Stomach smooth muscle (tissue), 2 donors: ENCODE data around the gene RDH14.

Experiments used
- H3K27ac ChIP-seq: one replicate; pipeline ENCODE4 v1.7.0; 2013; ENCODE audit warnings: mild to moderate bottlenecking, low read length, inconsistent platforms
- H3K27me3 ChIP-seq, 2 donors: one replicate each; pipeline ENCODE4 v1.7.0; 2013; ENCODE audit warnings: low read length in 2 of 2; ENCODE audit not compliant: insufficient read depth in 2 of 2, control insufficient read depth in 1 of 2
- H3K36me3 ChIP-seq, 2 donors: one replicate each; pipeline ENCODE4 v1.7.0; 2013; ENCODE audit warnings: low read length in 2 of 2; ENCODE audit not compliant: control insufficient read depth in 2 of 2, insufficient read depth in 2 of 2
- H3K4me1 ChIP-seq: one replicate; pipeline ENCODE4 v1.7.0; 2013; ENCODE audit warnings: low read length; ENCODE audit not compliant: control insufficient read depth, insufficient read depth
- H3K4me3 ChIP-seq, 2 donors: one replicate each; pipeline ENCODE4 v1.7.0; 2013; ENCODE audit warnings: low read length in 2 of 2
- H3K9ac ChIP-seq, 2 donors: one replicate each; pipeline ENCODE4 v1.7.0; 2013; ENCODE audit warnings: low read length in 2 of 2, mild to moderate bottlenecking in 1 of 2
- H3K9me3 ChIP-seq, 2 donors: one replicate each; pipeline ENCODE4 v1.7.0; 2013; ENCODE audit warnings: low read length in 2 of 2; ENCODE audit not compliant: control insufficient read depth in 2 of 2
- donor health status: healthy.
- donor health status: Pancreatic carcinoma.

RDH14 gene

DNA sequence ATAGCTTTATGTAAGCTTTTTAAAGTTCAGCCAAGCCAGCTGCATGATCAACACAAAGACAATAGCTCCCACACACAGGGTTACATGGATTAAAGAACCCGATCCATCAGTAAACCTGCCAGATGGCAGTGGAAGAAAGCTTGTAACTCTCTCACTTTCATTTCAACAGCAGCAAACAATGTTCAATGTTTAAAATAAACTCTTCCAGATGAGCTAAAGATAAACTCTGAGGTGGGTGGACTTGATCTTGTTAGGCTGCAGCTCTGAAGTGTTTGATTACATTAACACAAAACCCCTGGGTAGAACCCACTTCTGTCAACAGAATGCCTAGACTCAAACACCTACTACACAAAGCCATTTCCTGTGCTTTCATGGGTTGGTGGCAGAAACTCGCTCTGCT lies 13.9 kb downstream of the RDH14 start:
- Histone ChIP-seq H3K27ac (peak overlapping the region; percentile 13), H3K27me3 (no peaks in the 10 kb centered on the region), H3K9me3 (no peaks in the 10 kb centered on the region), H3K4me1 (peaks cover 4% of the 10 kb centered on the region), H3K4me3 (peak overlapping the region in 1 of 2 donors; percentile 23), H3K36me3 (no peaks in the 10 kb centered on the region), H3K9ac (no peak overlapping the region)

DNA sequence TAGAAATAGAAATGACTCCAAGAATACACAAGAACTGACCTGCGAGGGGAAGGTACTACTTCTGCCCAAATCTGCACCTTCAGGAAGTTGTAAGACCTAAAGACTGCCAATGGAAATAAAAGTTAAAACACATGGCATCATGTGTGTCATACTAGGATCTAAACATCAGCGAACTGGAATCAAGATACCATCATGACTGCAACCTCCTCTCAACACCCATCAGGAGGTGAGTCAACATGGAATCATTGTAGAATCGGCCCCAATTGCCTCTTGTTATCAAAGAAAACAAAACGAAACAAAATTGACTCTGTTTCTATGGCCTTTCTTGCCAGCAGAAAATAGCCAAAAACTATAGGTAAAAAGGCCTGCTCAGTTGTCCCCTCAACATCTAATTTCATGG lies 15.1 kb downstream of the RDH14 start:
- no peaks in the 10 kb centered on the region for H3K36me3 ChIP-seq
- no peak overlapping the region for H3K4me3 ChIP-seq
- H3K27me3 ChIP-seq = no peaks in the 10 kb centered on the region
- H3K4me1 ChIP-seq = peaks cover 4% of the 10 kb centered on the region
- H3K27ac ChIP-seq = no peak overlapping the region
- H3K9ac ChIP-seq = no peak overlapping the region
- H3K9me3 ChIP-seq = no peaks in the 10 kb centered on the region

DNA sequence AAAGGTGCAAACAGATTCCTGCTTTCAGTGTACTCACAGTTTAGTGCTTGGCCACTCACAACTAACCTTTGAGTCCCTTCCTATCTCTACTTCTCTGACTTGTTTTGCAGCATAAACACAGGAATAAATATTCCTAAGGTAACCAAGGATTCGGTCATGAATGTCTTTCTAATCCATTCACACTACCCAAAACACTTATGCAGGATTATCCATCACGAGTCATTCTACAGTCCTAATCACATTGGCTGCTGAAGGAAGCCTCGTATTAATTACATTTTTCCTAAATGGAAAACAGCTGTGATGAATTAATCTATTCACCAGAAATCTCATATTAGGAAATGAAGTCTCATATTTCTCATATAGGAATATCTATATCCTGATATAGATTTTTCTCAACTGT lies 16.3 kb downstream of the RDH14 start:
- Histone ChIP-seq H3K36me3 (no peaks in the 10 kb centered on the region), H3K4me3 (no peak overlapping the region), H3K9ac (no peak overlapping the region), H3K27ac (no peak overlapping the region), H3K27me3 (no peaks in the 10 kb centered on the region), H3K4me1 (peaks cover 4% of the 10 kb centered on the region), H3K9me3 (no peaks in the 10 kb centered on the region)

DNA sequence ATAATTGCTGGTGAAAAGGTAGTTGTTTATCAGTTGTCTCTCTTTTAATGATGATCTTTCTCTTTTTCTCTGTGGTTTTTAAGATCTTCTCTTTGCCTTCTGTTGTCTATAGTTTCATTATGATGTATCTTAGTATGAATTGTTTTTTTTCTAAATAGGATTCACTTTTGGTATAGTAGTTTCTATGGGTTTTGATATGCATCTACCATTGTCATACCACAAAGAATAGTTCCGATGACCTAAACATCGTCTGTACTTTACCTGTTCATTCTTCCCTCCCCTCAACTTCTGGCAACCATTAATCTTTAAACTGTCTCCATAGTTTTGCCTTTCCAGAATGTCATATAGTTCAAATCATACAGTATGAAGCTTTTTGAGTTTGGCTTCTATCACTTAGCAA lies 19.6 kb downstream of the RDH14 start:
- H3K9ac ChIP-seq = no peak overlapping the region
- no peaks in the 10 kb centered on the region for H3K4me1 ChIP-seq
- H3K36me3 ChIP-seq = no peaks in the 10 kb centered on the region
- no peak overlapping the region for H3K4me3 ChIP-seq
- H3K27me3 ChIP-seq = no peaks in the 10 kb centered on the region
- H3K27ac ChIP-seq = no peak overlapping the region
- no peaks in the 10 kb centered on the region for H3K9me3 ChIP-seq

DNA sequence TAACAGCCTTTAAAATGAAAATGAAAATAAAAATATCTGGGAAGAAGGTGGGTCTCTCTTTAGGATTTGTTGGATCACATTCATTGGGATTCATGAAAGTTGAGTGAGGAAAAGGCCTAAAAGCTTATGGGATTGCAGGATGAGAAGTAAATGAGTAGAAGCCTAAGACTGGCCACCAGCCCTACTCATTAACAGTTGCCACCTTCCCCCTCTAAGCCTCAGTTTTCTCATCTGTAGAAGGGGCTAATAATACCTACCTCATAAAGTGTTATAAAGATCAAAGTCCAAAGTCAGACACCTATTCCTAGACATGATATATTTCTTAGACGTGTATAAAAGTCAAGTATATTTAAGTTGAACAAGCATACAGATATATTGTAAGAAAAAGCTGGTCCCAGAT lies 23.8 kb downstream of the RDH14 start:
- H3K27ac ChIP-seq = no peak overlapping the region
- H3K9me3 ChIP-seq = no peaks in the 10 kb centered on the region
- H3K27me3 ChIP-seq = no peaks in the 10 kb centered on the region
- H3K4me1 ChIP-seq = peaks cover 10% of the 10 kb centered on the region
- H3K9ac ChIP-seq = no peak overlapping the region
- no peaks in the 10 kb centered on the region for H3K36me3 ChIP-seq
- no peak overlapping the region for H3K4me3 ChIP-seq

DNA sequence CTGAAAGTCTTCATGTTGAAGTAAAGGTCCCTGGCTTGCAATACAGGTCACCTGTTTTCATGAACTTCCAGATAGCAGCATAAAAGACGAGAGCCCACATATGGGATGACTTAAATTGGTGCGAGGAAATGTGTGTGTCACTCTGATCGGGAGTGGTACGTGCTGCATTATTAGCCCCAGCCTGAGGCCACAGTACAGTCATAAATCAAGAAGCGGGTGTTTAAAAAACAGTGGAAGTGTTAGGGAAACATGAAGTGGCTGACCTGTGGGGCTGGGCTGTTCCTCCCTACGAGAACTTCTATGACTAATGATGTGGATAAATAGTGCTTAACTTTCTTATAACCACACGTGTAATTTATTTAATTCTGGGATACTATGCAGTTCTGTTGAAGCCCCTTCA lies 24.4 kb downstream of the RDH14 start:
- peaks cover 10% of the 10 kb centered on the region for H3K4me1 ChIP-seq
- H3K27me3 ChIP-seq = no peaks in the 10 kb centered on the region
- no peaks in the 10 kb centered on the region for H3K36me3 ChIP-seq
- no peaks in the 10 kb centered on the region for H3K9me3 ChIP-seq
- no peak overlapping the region for H3K27ac ChIP-seq
- no peak overlapping the region for H3K9ac ChIP-seq
- peak overlapping the region in 1 of 2 donors; percentile 9 for H3K4me3 ChIP-seq

DNA sequence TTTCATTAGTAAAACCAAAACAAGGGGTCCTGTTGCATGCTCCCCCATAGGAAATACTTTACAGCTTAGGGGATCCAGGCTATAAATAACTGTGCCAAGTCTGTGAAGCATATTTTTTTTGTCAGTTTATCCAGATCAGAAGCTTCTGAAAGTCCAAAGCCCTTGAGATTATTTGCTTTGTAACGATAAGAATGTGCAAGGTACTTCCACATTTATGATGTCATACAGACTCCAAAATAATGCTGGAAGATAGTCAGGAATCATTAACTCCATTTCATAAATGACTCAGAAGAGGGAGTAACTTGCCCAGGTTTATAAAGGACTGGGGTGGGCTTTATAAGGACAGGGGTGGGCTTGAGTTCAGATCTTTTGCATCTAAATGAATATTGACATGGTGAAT lies 29.3 kb downstream of the RDH14 start:
- H3K36me3 ChIP-seq = no peaks in the 10 kb centered on the region
- H3K4me1 ChIP-seq = peaks cover 10% of the 10 kb centered on the region
- H3K4me3 ChIP-seq = no peak overlapping the region
- no peak overlapping the region for H3K27ac ChIP-seq
- H3K9ac ChIP-seq = no peak overlapping the region
- H3K9me3 ChIP-seq = no peaks in the 10 kb centered on the region
- no peaks in the 10 kb centered on the region for H3K27me3 ChIP-seq

DNA sequence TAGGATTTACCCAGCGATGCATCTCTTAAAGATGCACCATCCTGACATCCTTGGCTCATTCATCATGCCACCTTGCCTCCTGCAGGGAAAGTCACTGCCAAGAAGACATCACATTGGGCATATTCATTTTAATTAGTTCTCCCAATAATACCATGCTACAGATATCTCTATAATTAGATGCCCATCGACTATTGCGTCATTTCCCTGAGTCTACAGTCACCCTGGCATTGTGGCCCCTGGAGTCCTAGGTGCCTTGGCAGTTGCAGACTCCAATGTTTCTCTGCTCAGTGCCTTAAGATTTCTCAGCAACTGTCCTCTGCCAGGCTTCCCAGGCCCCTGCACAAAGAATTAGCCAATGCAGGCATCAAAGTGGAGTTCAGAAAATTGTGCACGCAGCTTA lies 32.6 kb downstream of the RDH14 start:
- H3K9me3 ChIP-seq = no peaks in the 10 kb centered on the region
- peaks cover 5% of the 10 kb centered on the region for H3K4me1 ChIP-seq
- H3K27me3 ChIP-seq = no peaks in the 10 kb centered on the region
- no peak overlapping the region for H3K4me3 ChIP-seq
- no peak overlapping the region for H3K9ac ChIP-seq
- H3K27ac ChIP-seq = no peak overlapping the region
- H3K36me3 ChIP-seq = no peaks in the 10 kb centered on the region

DNA sequence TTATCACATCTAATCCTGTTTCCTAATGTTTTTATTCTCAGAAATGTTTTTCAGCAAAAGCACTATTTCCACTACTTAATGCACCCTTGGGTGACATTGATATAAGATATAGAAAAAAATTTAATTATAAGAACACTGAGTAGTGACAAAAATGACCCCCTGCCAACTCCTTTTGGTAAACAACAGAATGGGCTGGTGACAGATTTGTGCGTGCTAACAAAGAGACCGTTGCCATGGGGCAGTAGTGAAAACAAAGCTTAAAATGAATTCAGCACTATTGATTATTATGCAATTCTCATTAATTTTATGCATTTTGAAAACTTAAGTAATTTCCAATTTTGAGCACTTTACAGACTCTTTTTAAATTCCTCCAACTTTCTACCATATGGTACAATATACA lies 33.1 kb downstream of the RDH14 start:
- no peak overlapping the region for H3K4me3 ChIP-seq
- peaks cover 10% of the 10 kb centered on the region for H3K4me1 ChIP-seq
- H3K9ac ChIP-seq = no peak overlapping the region
- no peak overlapping the region for H3K27ac ChIP-seq
- H3K9me3 ChIP-seq = no peaks in the 10 kb centered on the region
- no peaks in the 10 kb centered on the region for H3K27me3 ChIP-seq
- no peaks in the 10 kb centered on the region for H3K36me3 ChIP-seq

DNA sequence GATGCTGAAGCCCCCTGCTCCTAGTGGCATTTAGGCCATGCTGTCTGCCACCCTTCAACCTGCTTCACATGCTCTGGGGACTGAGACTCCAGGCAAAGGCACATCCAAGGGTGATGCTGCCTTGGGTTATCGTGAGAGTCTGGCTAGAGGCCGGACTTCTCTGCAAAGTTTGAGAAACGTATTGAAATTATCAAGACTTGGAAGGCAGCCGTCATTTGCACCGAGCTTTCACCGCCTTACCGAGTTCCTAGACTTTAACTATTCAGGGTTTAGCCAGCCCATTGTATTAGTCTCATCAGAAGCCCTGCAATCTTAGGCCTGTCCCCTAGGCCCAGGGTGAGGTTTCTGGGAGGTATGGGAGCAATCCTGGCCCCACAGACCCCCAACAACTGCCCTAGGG lies 34.0 kb downstream of the RDH14 start:
- H3K36me3 ChIP-seq = no peaks in the 10 kb centered on the region

DNA sequence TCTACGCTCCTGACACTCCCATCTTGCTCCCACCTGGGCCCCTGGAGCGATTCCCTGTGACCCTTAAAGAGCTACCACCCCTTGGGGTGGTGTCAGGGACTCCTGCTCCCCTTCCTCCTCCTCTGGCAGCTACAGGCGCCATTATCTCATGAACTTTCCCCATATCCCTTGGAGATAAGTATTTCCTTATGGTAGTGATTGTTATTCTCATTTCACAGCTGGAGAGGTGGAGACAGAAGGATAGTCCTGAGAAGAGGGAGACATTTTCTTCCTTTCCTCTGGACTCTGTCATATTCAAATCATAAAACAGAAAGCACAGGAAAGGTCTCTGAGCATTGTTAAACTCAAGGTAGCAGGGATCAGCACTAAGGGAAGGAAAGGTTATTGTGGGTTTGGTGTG lies 34.6 kb downstream of the RDH14 start:
- H3K27ac ChIP-seq = no peak overlapping the region
- no peaks in the 10 kb centered on the region for H3K27me3 ChIP-seq
- H3K36me3 ChIP-seq = no peaks in the 10 kb centered on the region
- H3K4me1 ChIP-seq = peaks cover 16% of the 10 kb centered on the region
- no peaks in the 10 kb centered on the region for H3K9me3 ChIP-seq
- no peak overlapping the region for H3K4me3 ChIP-seq
- H3K9ac ChIP-seq = no peak overlapping the region

More for the DNA sequence above, 34.0 kb downstream of the RDH14 start:
- no peak overlapping the region for H3K27ac ChIP-seq
- H3K9ac ChIP-seq = no peak overlapping the region
- no peaks in the 10 kb centered on the region for H3K9me3 ChIP-seq
- no peak overlapping the region for H3K4me3 ChIP-seq
- peaks cover 12% of the 10 kb centered on the region for H3K4me1 ChIP-seq
- H3K27me3 ChIP-seq = no peaks in the 10 kb centered on the region

DNA sequence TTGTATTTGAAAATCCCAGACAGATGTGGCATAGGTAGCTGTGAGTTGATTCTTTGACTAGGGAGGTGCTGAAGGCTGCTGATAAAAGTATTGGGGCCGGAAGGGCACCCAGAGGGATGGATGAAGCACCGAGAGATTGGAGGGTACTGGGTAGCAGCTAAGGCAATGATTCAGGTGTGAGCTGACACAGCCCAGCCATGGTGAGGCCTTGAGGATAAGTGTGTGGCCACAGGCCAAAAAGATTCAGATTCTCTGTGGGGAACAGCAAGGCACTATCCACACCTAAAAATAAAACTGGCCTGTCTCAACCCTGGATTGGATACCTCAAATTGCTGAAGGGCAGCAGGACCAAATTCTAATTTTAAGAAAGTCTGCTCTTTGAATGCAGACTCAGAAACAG lies 35.2 kb downstream of the RDH14 start:
- Histone ChIP-seq H3K4me3 (no peak overlapping the region), H3K4me1 (peaks cover 22% of the 10 kb centered on the region), H3K36me3 (no peaks in the 10 kb centered on the region), H3K9ac (no peak overlapping the region), H3K27me3 (no peaks in the 10 kb centered on the region), H3K27ac (no peak overlapping the region), H3K9me3 (no peaks in the 10 kb centered on the region)
